GM12878 (cell line): ENCODE data around the gene PHF23. TPM values are rescaled to one million over a fixed set of nuclear protein-coding genes. Genes with fewer than 3 reads are reported as not detected.

Source experiments
- ATF7 ChIP-seq: fragments of 450-650 bp; IDR thresholded peaks from 2 replicates; pipeline ENCODE4 v1.6.1; 2016; ENCODE audit warnings: low read depth, mild to moderate bottlenecking
- CREB1 ChIP-seq: IDR thresholded peaks from 2 replicates; pipeline ENCODE4 v1.6.1; 2012; ENCODE audit warnings: low read depth, mild to moderate bottlenecking, inconsistent platforms
- EGR1 ChIP-seq, 2 experiments: IDR thresholded peaks; 1 replicate in 1 of 2; 2 replicates in 1 of 2; pipeline ENCODE4 v1.6.1; 2011 to 2012; ENCODE audit warnings: low read depth in 2 of 2, low read length in 2 of 2, borderline replicate concordance in 1 of 2, mild to moderate bottlenecking in 1 of 2, moderate library complexity in 1 of 2
- EP300 ChIP-seq, 2 experiments: fragments of 150-350 bp in 1 of 2; IDR thresholded peaks; 2 replicates each; pipeline ENCODE4 v1.6.1; 2011 to 2012; ENCODE audit warnings: low read depth in 2 of 2, low read length in 2 of 2, borderline replicate concordance in 1 of 2, improper control_type of control experiment in 1 of 2, inconsistent platforms in 1 of 2; ENCODE audit not compliant: control insufficient read depth in 1 of 2
- FOXM1 ChIP-seq: IDR thresholded peaks from 2 replicates; pipeline ENCODE4 v1.6.1; 2012; ENCODE audit warnings: low read depth, mild to moderate bottlenecking, inconsistent platforms, low read length, moderate library complexity
- LARP7 ChIP-seq: fragments of 450-650 bp; IDR thresholded peaks from 2 replicates; pipeline ENCODE4 v1.6.1; 2017; ENCODE audit warnings: mild to moderate bottlenecking
- MTA2 ChIP-seq: fragments of 450-650 bp; IDR thresholded peaks from 2 replicates; pipeline ENCODE4 v1.6.1; 2016; ENCODE audit warnings: low read depth, mild to moderate bottlenecking, moderate library complexity
- NR2C1 ChIP-seq: fragments of 450-650 bp; IDR thresholded peaks from 2 replicates; pipeline ENCODE4 v1.6.1; 2017; ENCODE audit warnings: antibody characterized with exemption, mild to moderate bottlenecking, moderate library complexity
- NR2F1 ChIP-seq: fragments of 450-650 bp; conservative IDR thresholded peaks from 2 replicates; pipeline ENCODE4 v1.6.1; 2017; ENCODE audit warnings: mild to moderate bottlenecking
- POLR2A ChIP-seq: IDR thresholded peaks from 2 replicates; pipeline ENCODE4 v1.6.1; 2011; ENCODE audit warnings: low read depth, mild to moderate bottlenecking, low read length
- RAD51 ChIP-seq: fragments of 450-650 bp; IDR thresholded peaks from 2 replicates; pipeline ENCODE4 v1.6.1; 2016; ENCODE audit warnings: moderate library complexity, mild to moderate bottlenecking, inconsistent platforms
- SIN3A ChIP-seq: IDR thresholded peaks from 2 replicates; pipeline ENCODE4 v1.6.1; 2012; ENCODE audit warnings: low read depth, low read length, improper control_type of control experiment
- SMAD1 ChIP-seq: fragments of 450-650 bp; IDR thresholded peaks from 2 replicates; pipeline ENCODE4 v1.6.1; 2018; ENCODE audit warnings: mild to moderate bottlenecking, low read depth; ENCODE audit not compliant: partially characterized antibody
- SMARCA5 ChIP-seq: fragments of 450-650 bp; IDR thresholded peaks from 2 replicates; pipeline ENCODE4 v1.6.1; 2017; ENCODE audit warnings: mild to moderate bottlenecking
- SRF ChIP-seq, 2 experiments: IDR thresholded peaks; 2 replicates each; pipeline ENCODE4 v1.6.1; 2011; ENCODE audit warnings: low read depth in 2 of 2, low read length in 2 of 2, mild to moderate bottlenecking in 1 of 2, moderate library complexity in 1 of 2
- TBL1XR1 ChIP-seq: IDR thresholded peaks from 2 replicates; pipeline ENCODE4 v1.6.1; 2012; ENCODE audit warnings: low read depth, low read length, improper control_type of control experiment
- polyA plus RNA-seq, 11 experiments: library from polyadenylated mRNA; depleted of rRNA in 4 of 11; unstranded in 6 of 11; stranded (reverse) in 5 of 11; fragments of >200 nt; fragmentation: Nextera tagmentation in 4 of 11; fragmentation: Illumina TruSeq in 1 of 11; extraction: Ambion mirVana in 4 of 11; extraction: Trizol in 1 of 11; gene quantifications; 1 replicate in 1 of 11; 2 replicates in 10 of 11; pipeline versions ENCODE4 v1.2.1 to v1.2.3, GENCODE V29; 2011 to 2016; ENCODE audit warnings: inconsistent platforms in 2 of 11, missing spikeins in 2 of 11, low read depth in 1 of 11
- total RNA-seq, 4 experiments: library from RNA; depleted of rRNA in 3 of 4; stranded (reverse); fragments of >200 nt in 3 of 4; fragmentation: Illumina TruSeq in 1 of 4; extraction: Trizol in 1 of 4; gene quantifications; 2 replicates each; pipeline versions ENCODE4 v1.2.1 to v1.2.3, GENCODE V29; 2013 to 2021
- TF ChIP-seq, protein P1 (sequence below): IDR thresholded peaks from 2 replicates; pipeline ENCODE4 v1.6.1; 2011; ENCODE audit warnings: low read depth, low read length, improper control_type of control experiment, borderline replicate concordance
- TF ChIP-seq, protein P2 (sequence below): fragments of 450-650 bp; IDR thresholded peaks from 2 replicates; pipeline ENCODE4 v1.6.1; 2016; ENCODE audit warnings: mild to moderate bottlenecking
- TF ChIP-seq, protein P3 (sequence below): fragments of 450-650 bp; IDR thresholded peaks from 2 replicates; pipeline ENCODE4 v1.6.1; 2017; ENCODE audit warnings: mild to moderate bottlenecking, low read depth, inconsistent platforms; ENCODE audit not compliant: poor library complexity, severe bottlenecking
- TF ChIP-seq, protein P4 (sequence below): fragments of 450-650 bp; IDR thresholded peaks from 2 replicates; pipeline ENCODE4 v1.6.1; 2017; ENCODE audit warnings: borderline replicate concordance
- TF ChIP-seq, protein P5 (sequence below): IDR thresholded peaks from 2 replicates; pipeline ENCODE4 v1.6.1; 2011; ENCODE audit warnings: mild to moderate bottlenecking, low read depth, low read length, moderate library complexity; ENCODE audit not compliant: insufficient replicate concordance
- TF ChIP-seq, protein P6 (sequence below): IDR thresholded peaks from 2 replicates; pipeline ENCODE4 v1.6.1; 2011; ENCODE audit warnings: borderline replicate concordance, low read depth, mild to moderate bottlenecking, moderate library complexity, mixed read lengths, low read length; ENCODE audit not compliant: insufficient read depth; ENCODE audit errors: extremely low read length

Gene PHF23
- total and polyA plus RNA-seq, 10 of the 15 experiments (the other 5 are each of a cell fraction or from before 2014, with no cell fraction given), result 8.2 to 84.8 (median 32.6) TPM

DNA sequence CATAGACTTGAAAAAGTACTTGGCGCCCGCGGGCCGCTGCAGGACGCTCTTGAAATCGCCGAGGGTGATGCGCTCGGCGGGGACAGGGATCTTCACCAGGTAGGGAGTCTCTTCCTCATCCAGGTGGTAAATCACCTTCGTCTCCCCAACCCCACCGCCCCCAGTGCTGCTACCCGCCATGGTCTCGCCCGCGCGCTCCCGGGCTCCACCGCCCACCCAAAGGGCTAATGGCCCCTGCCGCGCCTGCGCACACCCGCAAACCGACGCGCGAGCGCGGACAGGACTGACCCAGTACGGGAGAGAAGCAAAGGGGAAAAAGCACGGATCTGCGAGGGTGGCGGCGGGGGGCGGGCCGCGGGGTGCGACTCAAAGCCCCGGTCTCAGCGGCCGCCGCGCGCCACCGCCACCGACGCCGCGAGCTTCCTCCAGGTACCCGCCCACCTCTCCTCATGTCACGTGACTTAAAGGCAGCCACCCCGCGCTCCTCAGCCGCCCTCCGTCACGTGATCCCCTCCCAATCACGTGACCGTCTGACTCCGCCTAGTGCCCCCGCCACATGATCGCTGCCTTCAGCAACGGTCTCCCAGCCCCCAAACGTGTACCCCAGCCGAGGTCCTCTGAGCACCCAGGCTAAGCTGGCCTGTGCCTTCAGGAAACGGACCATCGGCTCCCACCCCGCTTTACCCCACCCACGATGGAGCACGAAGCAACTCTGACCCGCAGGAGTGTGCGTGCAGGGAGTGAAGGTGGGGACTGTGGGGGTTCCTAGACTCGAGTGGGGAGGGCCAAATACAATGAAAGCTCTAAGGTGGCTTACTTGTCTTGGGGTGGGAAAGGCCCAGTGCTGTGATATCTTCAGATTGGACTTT lies 4.9 kb downstream of the PHF23 start, which contains the start of gene DVL2 (continued):
- TF ChIP-seq, protein P1, sequence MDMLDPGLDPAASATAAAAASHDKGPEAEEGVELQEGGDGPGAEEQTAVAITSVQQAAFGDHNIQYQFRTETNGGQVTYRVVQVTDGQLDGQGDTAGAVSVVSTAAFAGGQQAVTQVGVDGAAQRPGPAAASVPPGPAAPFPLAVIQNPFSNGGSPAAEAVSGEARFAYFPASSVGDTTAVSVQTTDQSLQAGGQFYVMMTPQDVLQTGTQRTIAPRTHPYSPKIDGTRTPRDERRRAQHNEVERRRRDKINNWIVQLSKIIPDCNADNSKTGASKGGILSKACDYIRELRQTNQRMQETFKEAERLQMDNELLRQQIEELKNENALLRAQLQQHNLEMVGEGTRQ, result peak; percentile 100
- TF ChIP-seq SMARCA5, result no peak
- peak; percentile 95 for TF ChIP-seq POLR2A
- TF ChIP-seq FOXM1, result no peak
- TF ChIP-seq, protein P2, sequence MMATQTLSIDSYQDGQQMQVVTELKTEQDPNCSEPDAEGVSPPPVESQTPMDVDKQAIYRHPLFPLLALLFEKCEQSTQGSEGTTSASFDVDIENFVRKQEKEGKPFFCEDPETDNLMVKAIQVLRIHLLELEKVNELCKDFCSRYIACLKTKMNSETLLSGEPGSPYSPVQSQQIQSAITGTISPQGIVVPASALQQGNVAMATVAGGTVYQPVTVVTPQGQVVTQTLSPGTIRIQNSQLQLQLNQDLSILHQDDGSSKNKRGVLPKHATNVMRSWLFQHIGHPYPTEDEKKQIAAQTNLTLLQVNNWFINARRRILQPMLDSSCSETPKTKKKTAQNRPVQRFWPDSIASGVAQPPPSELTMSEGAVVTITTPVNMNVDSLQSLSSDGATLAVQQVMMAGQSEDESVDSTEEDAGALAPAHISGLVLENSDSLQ, result peak; percentile 50
- 0 out of 4 replicates have a peak, but pooled peaks of 1 of the 2 experiments have one; percentile 4 for TF ChIP-seq SRF (IDR thresholded peaks at IDR 0.05; ENCODE audit: low read depth in 2 of 2, low read length in 2 of 2)
- peak; percentile 97 for TF ChIP-seq SIN3A
- TF ChIP-seq, protein P3, sequence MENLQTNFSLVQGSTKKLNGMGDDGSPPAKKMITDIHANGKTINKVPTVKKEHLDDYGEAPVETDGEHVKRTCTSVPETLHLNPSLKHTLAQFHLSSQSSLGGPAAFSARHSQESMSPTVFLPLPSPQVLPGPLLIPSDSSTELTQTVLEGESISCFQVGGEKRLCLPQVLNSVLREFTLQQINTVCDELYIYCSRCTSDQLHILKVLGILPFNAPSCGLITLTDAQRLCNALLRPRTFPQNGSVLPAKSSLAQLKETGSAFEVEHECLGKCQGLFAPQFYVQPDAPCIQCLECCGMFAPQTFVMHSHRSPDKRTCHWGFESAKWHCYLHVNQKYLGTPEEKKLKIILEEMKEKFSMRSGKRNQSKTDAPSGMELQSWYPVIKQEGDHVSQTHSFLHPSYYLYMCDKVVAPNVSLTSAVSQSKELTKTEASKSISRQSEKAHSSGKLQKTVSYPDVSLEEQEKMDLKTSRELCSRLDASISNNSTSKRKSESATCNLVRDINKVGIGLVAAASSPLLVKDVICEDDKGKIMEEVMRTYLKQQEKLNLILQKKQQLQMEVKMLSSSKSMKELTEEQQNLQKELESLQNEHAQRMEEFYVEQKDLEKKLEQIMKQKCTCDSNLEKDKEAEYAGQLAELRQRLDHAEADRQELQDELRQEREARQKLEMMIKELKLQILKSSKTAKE, result no peak
- peak; percentile 67 for TF ChIP-seq NR2C1
- TF ChIP-seq, protein P4, sequence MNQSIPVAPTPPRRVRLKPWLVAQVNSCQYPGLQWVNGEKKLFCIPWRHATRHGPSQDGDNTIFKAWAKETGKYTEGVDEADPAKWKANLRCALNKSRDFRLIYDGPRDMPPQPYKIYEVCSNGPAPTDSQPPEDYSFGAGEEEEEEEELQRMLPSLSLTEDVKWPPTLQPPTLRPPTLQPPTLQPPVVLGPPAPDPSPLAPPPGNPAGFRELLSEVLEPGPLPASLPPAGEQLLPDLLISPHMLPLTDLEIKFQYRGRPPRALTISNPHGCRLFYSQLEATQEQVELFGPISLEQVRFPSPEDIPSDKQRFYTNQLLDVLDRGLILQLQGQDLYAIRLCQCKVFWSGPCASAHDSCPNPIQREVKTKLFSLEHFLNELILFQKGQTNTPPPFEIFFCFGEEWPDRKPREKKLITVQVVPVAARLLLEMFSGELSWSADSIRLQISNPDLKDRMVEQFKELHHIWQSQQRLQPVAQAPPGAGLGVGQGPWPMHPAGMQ, result no peak
- peak; percentile 100 for TF ChIP-seq RAD51
- peak; percentile 37; the same call in 1 of the 2 replicates for TF ChIP-seq MTA2
- TF ChIP-seq, protein P5, sequence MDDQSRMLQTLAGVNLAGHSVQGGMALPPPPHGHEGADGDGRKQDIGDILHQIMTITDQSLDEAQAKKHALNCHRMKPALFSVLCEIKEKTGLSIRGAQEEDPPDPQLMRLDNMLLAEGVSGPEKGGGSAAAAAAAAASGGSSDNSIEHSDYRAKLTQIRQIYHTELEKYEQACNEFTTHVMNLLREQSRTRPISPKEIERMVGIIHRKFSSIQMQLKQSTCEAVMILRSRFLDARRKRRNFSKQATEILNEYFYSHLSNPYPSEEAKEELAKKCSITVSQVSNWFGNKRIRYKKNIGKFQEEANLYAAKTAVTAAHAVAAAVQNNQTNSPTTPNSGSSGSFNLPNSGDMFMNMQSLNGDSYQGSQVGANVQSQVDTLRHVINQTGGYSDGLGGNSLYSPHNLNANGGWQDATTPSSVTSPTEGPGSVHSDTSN, result no peak
- peak; percentile 28 for TF ChIP-seq SMAD1
- TF ChIP-seq TBL1XR1, result peak; percentile 92
- peak; percentile 74 to 78 for TF ChIP-seq EGR1 (IDR thresholded peaks at IDR 0.05; ENCODE audit: borderline replicate concordance in 1 of 2, low read depth in 2 of 2, low read length in 2 of 2)
- peak; percentile 23; the same call in 1 of the 2 replicates for TF ChIP-seq CREB1
- peak; percentile 64 for TF ChIP-seq NR2F1
- no peak for TF ChIP-seq EP300 (IDR thresholded peaks at IDR 0.05; ENCODE audit: borderline replicate concordance in 1 of 2, control insufficient read depth in 1 of 2, low read depth in 2 of 2, low read length in 2 of 2)
- TF ChIP-seq, protein P6, sequence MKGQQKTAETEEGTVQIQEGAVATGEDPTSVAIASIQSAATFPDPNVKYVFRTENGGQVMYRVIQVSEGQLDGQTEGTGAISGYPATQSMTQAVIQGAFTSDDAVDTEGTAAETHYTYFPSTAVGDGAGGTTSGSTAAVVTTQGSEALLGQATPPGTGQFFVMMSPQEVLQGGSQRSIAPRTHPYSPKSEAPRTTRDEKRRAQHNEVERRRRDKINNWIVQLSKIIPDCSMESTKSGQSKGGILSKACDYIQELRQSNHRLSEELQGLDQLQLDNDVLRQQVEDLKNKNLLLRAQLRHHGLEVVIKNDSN, result peak; percentile 100
- TF ChIP-seq ATF7, result peak; percentile 44; the same call in 1 of the 2 replicates
- TF ChIP-seq LARP7, result peak; percentile 83; the same call in 1 of the 2 replicates
